Stimulated activated naive CD4-positive, alpha-beta T cell (primary cell): Measurements from ENCODE around the gene CCNT1.
"Not testable (repeated sequence)": the region's sequence is repeated elsewhere in the genome, so short reads cannot be mapped to it uniquely, and the experiment has no call there.

ENCODE experiments used
- DNase-seq, 6 experiments: peaks; one replicate each; lab custom pipeline; 2025; lab: John Stamatoyannopoulos, UW

Gene CCNT1

DNA sequence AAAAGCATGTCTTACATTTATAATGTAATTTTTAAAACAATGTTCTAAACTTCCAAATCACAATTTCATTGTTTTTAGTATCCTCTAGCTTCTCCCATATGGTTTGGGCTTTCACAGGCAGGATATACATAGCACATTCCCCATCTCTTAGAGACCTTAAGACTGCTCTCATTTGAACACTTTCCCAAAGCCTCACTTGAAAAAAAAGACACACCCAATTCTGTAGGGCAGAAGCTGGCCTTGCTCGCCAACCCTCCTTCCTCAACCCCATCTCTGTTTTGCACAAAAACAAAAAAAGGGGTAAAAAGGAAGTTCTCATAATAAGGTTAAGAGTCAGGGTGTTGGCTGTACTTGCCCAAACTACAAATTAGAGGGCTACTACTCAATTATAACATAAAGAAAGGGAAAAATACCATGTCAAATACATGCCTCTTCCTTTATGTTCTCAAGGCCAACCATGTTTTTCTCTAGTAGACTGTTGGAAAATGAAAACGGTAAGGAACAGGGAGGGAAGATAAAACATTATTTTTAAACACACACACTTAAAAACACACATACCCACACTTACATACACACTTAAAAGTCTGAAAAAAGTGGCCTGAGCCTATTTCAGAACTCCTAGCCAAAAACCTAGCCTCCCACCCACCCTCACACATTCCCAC lies 24.6 kb downstream of the CCNT1 start:
- DNase-seq, result no peak

DNA sequence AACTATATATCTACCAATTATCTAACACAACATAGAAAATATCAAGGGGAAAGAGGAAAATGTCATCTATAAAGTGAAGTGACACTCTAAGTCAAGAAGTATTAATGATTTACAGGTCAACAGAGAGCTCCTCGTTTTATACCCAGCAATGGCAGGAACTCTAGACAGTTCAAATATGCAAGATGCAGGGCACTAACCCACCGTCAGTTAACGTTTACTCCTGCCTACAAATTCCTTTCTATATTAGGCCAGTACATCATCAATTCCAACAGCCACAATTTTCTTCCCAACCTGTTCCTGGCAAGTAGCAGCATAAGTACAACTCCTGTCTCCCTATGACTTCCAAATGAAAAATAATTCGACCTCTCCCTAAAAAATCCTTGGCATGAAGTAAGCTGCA lies 25.5 kb downstream of the CCNT1 start:
- DNase-seq, result no peak

- DNase-seq, result no peak
Observed at GRCh38 chr12:48690436-48690835, 26.1 kb downstream of the CCNT1 start.

DNA sequence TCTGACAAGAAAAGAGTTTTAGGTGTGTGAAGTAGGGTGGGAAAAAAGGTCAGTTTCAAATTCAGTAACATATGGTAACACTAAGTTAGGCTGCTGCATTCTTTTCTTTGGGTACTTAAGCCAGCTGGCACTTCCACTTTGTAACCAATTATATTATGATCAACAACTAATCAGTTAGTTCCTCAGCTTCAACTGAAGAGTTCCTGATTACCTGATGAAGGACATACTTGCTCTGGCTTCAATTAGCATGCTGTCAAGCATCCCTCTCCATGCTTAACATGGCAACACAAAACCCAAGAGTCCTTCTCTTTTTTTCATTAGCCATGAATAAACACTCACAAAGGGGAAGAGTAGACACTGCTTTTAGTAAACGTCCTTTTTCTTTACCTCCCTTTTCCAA lies 27.7 kb downstream of the CCNT1 start:
- DNase-seq, result no peak

- DNase-seq, result no peak
Observed at GRCh38 chr12:48687592-48687991, 28.9 kb downstream of the CCNT1 start.

DNA sequence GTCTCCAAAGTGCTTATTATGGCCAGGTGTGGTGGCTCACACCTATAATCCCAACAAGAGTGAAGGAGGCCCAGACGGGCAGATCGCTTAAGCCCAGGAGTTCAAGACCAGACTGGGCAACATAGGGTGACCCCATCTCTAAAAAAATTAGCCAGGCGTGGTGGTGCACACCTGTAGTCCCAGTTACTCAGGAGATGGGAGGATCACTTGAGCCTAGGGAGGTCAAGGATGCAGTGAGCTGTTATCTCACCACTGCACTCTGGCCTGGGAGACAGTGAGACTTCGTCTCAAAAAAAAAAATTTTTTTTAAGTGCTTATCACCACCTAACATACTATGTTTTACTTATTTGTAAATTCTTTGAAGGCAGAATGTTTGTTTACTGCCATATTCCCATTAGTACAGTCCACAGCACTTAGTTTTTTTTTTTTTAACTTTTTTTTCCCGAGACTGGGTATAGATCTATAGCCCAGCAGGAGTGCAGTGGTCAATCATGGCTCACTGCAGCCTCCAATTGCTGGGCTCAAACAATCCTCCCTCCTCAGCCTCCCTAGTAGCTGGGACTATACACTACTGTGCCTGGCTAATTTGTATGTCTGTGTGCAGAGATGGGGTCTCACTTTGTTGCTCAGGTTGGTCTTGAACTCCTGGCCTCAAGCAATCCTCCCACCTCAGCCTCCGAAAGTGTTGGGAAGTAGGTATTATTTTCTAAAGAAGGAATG lies 29.7 kb downstream of the CCNT1 start:
- DNase-seq, result no peak

DNA sequence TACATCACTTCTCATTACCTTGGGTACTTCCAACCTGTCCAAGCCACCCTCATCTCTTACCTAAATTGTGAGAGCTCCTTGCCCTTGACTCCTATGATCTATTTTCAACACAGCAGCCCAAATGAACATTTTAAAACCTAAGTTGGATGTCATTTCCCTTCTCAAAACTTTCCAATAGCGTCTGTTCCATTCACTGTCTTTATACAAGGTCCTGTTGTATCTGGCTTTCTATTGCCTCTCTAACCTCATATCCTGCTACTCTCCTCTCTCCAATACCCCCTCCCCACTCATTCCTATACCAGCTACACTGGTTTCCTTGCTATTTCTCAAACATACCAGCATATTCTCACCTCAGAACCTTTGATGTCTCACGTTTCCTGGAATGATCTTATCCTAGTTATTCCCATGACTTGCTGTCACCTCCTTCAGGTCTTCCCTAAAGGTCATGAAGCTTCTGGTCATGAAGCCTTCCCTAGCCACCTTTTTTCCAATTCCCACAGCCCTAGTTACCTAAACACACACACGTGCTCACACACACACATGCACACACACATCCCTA lies 30.4 kb downstream of the CCNT1 start:
- no peak for DNase-seq

- DNase-seq, result no peak
Observed at GRCh38 chr12:48683534-48683933, 33.0 kb downstream of the CCNT1 start.

GRCh38 chr12:48682927-48683326 lies 33.6 kb downstream of the CCNT1 start:
- no peak for DNase-seq

GRCh38 chr12:48682533-48682905 lies 34.0 kb downstream of the CCNT1 start:
- not testable (repeated sequence) for DNase-seq

DNA sequence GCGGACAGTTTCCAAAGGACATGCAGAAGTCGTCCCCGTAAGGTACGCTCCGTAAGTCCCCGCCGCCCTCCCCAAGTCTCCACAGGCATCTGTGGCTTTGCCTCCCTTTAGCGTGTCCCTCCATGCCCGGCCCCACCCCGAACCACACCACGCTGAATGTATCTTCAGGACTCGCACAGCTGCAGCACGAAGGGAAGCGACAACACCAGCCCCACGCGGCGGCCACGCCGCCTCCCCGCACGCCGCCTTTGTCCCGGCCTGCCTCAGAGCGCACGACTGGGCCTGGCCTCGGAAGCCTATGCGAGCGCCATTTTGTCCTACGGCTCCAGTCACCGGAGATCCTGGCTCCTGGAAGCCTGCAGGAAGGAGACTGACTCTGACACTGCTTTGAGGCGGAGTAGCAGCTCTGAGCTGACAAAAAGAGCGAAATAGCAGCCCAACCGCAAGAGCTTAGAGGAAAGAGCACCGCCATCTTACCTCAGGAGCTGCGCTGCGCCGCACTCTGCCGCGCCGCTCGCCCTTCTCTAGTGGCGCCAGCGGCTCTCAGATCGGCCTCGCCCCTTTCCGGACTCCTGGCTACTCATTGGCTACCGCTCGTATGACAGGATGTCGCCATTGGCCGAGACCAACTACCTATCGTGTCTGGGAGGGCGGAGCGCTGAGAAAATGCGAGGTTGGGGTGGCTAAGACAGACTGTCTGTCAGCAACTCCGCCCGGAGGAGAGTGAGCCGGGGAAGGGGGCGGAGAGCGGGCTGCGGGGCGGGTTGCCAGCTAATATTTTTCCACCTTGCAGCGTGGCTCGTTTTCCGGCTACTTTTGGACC lies 34.6 kb downstream of the CCNT1 start, which contains the start of gene KANSL2:
Gene KANSL2 (minus strand): TSS at position 529 of the 823 bp plus-strand sequence. CDS start 606 bp downstream, outside the sequence.
- peak; percentile 89 to 97 (median 96) for DNase-seq

DNA sequence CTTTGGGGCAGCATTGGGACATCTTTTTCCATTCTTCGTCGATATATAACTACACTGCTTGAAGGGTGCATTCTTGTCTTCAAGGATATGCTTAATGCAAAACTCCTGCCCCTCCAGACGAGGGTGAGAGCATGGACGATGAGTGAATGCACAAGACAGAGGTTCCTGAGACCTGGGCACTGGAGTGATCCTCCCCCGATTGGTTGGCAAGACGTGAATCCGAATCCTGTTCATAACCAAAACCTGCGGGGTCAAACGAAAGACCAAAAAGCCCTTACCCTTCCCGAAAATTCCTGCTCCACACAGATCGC lies 35.2 kb downstream of the CCNT1 start:
- no peak for DNase-seq

- DNase-seq, result no peak
Observed at GRCh38 chr12:48680861-48681260, 35.6 kb downstream of the CCNT1 start.

DNA sequence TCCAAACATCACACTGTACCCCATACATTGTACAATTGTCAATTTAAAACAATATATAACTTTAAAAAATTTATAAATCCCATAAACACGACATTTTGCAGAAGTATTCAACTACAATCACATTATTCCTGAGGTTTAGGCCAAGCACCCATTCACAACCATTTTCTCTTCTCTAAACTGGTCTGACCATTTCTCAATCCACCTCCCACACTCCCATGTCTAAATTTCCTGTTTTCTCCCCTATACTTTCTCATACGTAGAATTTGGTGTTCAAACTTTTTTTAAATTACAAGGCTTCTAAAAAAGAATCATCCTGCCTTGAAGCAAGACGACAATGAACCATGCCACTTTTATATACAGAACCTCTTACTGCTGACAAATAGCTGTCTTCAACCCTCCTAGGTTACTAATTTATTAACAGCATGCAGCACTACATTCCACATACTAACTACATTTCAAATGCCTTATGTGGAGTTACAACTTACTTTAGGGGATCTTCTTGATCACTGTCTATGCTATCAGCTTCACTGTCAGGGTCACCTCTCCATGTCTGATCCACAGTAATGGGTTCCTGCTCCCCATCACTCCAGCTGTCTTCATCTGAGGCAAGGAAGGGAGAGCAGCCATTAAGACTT lies 37.8 kb downstream of the CCNT1 start:
- DNase-seq, result peak in 1 of 6 experiments; percentile 18

DNA sequence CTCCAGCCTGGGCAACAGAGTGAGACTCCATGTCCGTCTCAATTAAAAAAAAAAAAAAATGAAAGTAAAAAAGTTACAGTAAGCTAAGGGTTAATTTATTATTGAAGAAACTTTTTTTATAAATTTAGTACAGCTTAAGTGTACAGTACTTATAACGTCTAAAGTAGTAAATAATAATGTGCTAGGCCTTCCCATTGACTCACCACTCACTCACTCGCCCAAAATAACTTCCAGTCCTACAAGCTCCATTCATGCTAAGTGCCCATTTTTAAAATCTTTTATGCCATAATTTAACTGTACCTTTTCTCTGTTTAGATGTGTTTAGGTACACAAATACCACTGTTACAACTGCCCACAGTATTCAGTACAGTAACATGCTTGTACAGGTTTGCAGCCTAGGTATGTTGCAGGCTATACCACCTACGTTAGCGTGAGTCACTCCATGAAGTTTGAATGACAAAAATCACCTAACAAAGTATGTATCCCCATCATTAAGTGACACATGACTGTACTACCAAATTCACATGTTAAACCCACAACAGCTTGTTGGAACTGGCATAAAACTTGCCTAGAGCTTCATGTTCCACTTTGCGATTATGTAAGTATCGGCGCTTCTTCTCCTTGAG lies 45.2 kb downstream of the CCNT1 start:
- DNase-seq, result no peak

DNA sequence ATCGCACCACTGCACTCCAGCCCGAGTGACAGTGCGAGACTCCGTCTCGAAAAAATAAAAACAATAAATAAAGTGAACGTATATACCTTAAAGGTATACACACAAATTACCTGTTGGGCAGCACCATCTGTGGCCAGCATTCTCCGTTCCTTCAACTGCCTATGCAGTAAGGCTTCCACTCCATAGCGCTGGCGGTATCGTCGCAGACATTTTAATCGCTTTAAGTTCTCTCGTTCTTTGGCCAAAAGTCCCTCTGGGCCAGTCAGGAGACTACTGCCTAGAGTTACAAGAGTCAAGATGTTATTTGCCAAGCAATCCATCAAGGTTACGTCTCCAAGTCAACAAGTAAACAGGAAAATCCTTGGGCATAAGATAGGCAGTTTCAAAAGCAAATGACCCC lies 47.5 kb downstream of the CCNT1 start:
- DNase-seq, result no peak

- DNase-seq, result no peak
Observed at GRCh38 chr12:48659863-48660262, 56.6 kb downstream of the CCNT1 start.

- no peak for DNase-seq
Observed at GRCh38 chr12:48651681-48652080, 64.8 kb downstream of the CCNT1 start.

- DNase-seq, result not testable (repeated sequence)
Observed at GRCh38 chr12:48645354-48645753, 71.2 kb downstream of the CCNT1 start.

DNA sequence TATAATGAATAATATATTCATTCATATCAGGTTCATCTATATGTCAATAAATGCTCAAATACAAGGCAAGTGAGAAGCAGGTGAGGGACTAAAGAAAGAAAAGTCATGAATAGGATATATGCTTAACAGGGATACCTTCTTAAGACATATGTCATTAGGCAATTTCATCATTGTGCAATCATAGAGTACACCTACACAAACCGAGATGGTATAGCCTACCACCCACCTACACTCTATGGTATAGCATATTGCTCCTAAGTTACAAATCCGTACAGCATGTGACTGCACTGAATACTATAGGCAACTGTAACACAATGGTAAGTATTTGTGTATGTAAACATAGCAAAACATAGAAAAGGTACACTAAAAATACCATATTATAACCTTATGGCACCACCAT lies 73.5 kb downstream of the CCNT1 start:
- DNase-seq, result no peak

DNA sequence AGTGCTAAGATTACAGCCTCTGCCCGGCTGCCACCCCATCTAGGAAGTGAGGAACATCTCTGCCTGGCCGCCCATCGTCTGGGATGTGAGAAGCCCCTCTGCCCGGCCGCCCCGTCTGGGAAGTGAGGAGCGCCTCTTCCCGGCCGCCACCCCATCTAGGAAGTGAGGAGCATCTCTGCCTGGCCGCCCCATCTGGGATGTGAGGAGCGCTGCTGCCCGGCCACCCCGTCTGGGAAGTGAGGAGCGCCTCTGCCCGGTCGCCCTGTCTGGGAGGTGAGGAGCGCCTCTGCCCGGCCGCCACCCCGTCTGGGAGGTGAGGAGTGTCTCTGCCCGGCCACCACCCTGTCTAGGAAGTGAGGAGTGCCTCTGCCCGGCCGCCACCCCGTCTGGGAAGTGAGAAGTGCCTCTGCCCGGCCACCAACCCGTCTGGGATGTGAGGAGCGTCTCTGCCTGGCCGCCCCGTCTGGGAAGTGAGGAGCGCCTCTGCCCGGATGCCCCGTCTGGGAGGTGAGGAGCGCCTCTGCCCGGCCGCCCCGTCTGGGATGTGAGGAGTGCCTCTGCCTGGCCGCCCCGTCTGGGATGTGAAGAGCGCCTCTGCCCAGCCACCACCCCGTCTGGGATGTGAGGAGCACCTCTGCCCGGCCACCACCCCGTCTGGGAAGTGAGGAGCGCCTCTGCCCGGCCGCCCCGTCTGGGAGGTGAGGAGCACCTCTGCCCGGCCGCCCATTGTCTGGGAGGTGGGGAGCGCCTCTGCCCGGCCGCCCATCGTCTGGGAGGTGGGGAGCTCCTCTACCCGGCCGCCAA lies 74.6 kb downstream of the CCNT1 start:
- DNase-seq, result not testable (repeated sequence)
